ENCODE data around the gene SKIDA1. TPM values are rescaled to one million over a fixed set of nuclear protein-coding genes. Genes with fewer than 3 reads are reported as not detected.

SKIDA1 gene
- total RNA-seq, 1 experiment from 2014 or later: 0.34 TPM

DNA sequence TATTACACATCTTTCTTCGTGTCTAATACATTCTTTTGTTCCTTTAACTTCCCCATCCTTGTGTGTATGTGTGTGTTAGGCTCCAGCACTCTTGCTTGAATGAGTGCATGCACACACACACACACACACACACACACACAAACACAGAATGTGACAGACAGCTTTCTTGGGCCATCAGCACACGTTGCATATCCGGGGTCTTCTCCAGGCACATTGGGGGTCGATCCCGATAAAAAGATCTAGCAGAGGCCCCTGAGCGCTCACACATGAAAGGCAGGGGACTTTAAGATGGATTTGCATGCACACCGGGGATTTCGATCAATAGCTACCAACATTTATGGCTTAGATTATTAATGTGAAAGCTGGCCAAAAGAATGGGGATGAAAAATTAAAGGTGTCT is 4.5 kb downstream of the SKIDA1 start:
- ChIA-PET CTCF (interaction anchor here (1.0 kb wide), 1 partner anchor 25 kb away, joined by 3 read pairs; no protein-coding TSS in a partner anchor), POLR2A (no interaction called here), RAD21 (ENCODE audit: low non-redundant PET in 1 of 2, low total read pairs in 2 of 2, uncharacterized antibody in 2 of 2, unreplicated experiment in 2 of 2) (interaction anchor here in 1 of 2 experiments (0.7 kb wide), 1 partner anchor 817 kb away, joined by 3 read pairs; no protein-coding TSS in a partner anchor)
- 0 out of 2 replicates have a peak overlapping the region, but pooled peaks have one; percentile 34 for H3K4me2 ChIP-seq (ENCODE audit: low read length)
- no peaks in the 10 kb centered on the region for H3K9me3 ChIP-seq (ENCODE audit: control insufficient read depth in 1 of 2, insufficient read depth in 1 of 2, low read depth in 1 of 2, low read length in 2 of 2)
- TF ChIP-seq YY1 (IDR thresholded peaks at IDR 0.05; ENCODE audit: extremely low read depth, insufficient replicate concordance, low read depth, low read length): no peak
- TF ChIP-seq TCF7L2 (IDR thresholded peaks at IDR 0.05; ENCODE audit: borderline replicate concordance, extremely low read depth, insufficient read depth, insufficient read length): no peak
- TF ChIP-seq, protein P1, sequence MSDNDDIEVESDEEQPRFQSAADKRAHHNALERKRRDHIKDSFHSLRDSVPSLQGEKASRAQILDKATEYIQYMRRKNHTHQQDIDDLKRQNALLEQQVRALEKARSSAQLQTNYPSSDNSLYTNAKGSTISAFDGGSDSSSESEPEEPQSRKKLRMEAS (IDR thresholded peaks at IDR 0.05): no peak
- no peak for TF ChIP-seq ELF1 (IDR thresholded peaks at IDR 0.05; ENCODE audit: borderline replicate concordance, low read depth)
- TF ChIP-seq JUND (IDR thresholded peaks at IDR 0.05): no peak
- no peak for TF ChIP-seq CEBPB (IDR thresholded peaks at IDR 0.05; ENCODE audit: low read depth)
- no peak for TF ChIP-seq CBX3 (IDR thresholded peaks at IDR 0.05; ENCODE audit: low read depth)
- TF ChIP-seq, protein P2, sequence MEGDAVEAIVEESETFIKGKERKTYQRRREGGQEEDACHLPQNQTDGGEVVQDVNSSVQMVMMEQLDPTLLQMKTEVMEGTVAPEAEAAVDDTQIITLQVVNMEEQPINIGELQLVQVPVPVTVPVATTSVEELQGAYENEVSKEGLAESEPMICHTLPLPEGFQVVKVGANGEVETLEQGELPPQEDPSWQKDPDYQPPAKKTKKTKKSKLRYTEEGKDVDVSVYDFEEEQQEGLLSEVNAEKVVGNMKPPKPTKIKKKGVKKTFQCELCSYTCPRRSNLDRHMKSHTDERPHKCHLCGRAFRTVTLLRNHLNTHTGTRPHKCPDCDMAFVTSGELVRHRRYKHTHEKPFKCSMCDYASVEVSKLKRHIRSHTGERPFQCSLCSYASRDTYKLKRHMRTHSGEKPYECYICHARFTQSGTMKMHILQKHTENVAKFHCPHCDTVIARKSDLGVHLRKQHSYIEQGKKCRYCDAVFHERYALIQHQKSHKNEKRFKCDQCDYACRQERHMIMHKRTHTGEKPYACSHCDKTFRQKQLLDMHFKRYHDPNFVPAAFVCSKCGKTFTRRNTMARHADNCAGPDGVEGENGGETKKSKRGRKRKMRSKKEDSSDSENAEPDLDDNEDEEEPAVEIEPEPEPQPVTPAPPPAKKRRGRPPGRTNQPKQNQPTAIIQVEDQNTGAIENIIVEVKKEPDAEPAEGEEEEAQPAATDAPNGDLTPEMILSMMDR (IDR thresholded peaks at IDR 0.05 in 2 of 3, conservative IDR thresholded peaks at IDR 0.05 in 1 of 3; ENCODE audit: borderline replicate concordance in 1 of 3, insufficient read depth in 1 of 3, low read depth in 2 of 3, low read length in 2 of 3): no peak
- TF ChIP-seq, protein P3, sequence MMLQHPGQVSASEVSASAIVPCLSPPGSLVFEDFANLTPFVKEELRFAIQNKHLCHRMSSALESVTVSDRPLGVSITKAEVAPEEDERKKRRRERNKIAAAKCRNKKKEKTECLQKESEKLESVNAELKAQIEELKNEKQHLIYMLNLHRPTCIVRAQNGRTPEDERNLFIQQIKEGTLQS (IDR thresholded peaks at IDR 0.05): no peak
- no peak for TF ChIP-seq POLR2AphosphoS5 (IDR thresholded peaks at IDR 0.05; ENCODE audit: low read depth, low read length)
- no peak for TF ChIP-seq ZNF274 (IDR thresholded peaks at IDR 0.05; ENCODE audit: low read depth, low read length)
- no peak for TF ChIP-seq SRF (IDR thresholded peaks at IDR 0.05; ENCODE audit: low read depth)
- TF ChIP-seq, protein P4, sequence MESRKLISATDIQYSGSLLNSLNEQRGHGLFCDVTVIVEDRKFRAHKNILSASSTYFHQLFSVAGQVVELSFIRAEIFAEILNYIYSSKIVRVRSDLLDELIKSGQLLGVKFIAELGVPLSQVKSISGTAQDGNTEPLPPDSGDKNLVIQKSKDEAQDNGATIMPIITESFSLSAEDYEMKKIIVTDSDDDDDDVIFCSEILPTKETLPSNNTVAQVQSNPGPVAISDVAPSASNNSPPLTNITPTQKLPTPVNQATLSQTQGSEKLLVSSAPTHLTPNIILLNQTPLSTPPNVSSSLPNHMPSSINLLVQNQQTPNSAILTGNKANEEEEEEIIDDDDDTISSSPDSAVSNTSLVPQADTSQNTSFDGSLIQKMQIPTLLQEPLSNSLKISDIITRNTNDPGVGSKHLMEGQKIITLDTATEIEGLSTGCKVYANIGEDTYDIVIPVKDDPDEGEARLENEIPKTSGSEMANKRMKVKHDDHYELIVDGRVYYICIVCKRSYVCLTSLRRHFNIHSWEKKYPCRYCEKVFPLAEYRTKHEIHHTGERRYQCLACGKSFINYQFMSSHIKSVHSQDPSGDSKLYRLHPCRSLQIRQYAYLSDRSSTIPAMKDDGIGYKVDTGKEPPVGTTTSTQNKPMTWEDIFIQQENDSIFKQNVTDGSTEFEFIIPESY (IDR thresholded peaks at IDR 0.05; ENCODE audit: extremely low read depth, insufficient replicate concordance, low read length): no peak
- no peak for TF ChIP-seq RAD21 (IDR thresholded peaks at IDR 0.05; ENCODE audit: low read depth)
- no TSS peak for BruUV-seq (replicated peaks)
- H3K9ac ChIP-seq (ENCODE audit: low read length): no peak overlapping the region
- H3K4me1 ChIP-seq (ENCODE audit: control insufficient read depth in 1 of 2, insufficient read depth in 2 of 2, low read length in 2 of 2): peaks cover 20 to 48% of the 10 kb centered on the region in 2 experiments
- no peaks in the 10 kb centered on the region for H3K36me3 ChIP-seq (ENCODE audit: control insufficient read depth in 1 of 2, insufficient read depth in 2 of 2, low read length in 2 of 2)
- DNase-seq (ENCODE audit: low read depth, low spot score) (no peak), ATAC-seq (no peak)
- intact Hi-C loops (cut with micrococcal nuclease): no loop called here
- H3K9me2 ChIP-seq (ENCODE audit: insufficient read depth): no peaks in the 10 kb centered on the region
- no peak overlapping the region for H3K4me3 ChIP-seq (replicated peaks in 1 of 2; ENCODE audit: low read depth in 1 of 2, low read length in 2 of 2)
- no peak overlapping the region for H2AFZ ChIP-seq (ENCODE audit: low read depth, low read length, poor library complexity, severe bottlenecking)
- no peaks in the 10 kb centered on the region for H4K20me1 ChIP-seq (ENCODE audit: insufficient read depth)
- H3K27me3 ChIP-seq (ENCODE audit: insufficient read depth, low read length): no peaks in the 10 kb centered on the region
- no peak overlapping the region for H3K27ac ChIP-seq (ENCODE audit: low read depth, low read length)
- no peaks in the 10 kb centered on the region for H3K79me2 ChIP-seq (ENCODE audit: insufficient read depth, low read length)
